Activated CD4-positive, alpha-beta T cell treated with anti-CD3 and anti-CD28 coated beads, Interleukin-2, amount 50 U/mL, for 48 hours (primary cell): Measurements from ENCODE around the gene RARB.
A peak's percentile ranks its signal among the peaks of the same experiment; 100 is the strongest.

Experiments used
- DNase-seq, 2 experiments: peaks; one replicate each; pipeline ENCODE4 v3.0.0-alpha.2; 2020

RARB gene

DNA sequence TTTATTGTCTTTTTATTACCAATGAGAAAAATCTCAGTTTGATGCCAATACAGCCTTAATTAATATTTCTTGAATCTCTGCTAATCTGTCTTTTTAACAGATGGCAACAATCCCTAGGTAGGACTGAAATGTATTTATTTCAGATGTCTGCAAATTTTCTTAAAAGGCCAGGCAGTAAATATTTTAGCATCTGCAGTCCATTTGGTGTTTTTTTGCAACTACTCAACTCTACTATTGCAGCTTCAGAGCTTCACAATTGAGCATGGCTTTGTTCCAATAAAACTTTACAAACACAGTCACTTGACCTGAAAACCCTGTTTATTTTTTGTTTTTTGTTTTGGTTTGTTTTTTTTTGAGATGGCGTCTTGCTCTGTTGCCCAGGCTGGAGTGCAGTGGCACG, 82.7 kb downstream of the RARB start:
- no peak for DNase-seq

DNA sequence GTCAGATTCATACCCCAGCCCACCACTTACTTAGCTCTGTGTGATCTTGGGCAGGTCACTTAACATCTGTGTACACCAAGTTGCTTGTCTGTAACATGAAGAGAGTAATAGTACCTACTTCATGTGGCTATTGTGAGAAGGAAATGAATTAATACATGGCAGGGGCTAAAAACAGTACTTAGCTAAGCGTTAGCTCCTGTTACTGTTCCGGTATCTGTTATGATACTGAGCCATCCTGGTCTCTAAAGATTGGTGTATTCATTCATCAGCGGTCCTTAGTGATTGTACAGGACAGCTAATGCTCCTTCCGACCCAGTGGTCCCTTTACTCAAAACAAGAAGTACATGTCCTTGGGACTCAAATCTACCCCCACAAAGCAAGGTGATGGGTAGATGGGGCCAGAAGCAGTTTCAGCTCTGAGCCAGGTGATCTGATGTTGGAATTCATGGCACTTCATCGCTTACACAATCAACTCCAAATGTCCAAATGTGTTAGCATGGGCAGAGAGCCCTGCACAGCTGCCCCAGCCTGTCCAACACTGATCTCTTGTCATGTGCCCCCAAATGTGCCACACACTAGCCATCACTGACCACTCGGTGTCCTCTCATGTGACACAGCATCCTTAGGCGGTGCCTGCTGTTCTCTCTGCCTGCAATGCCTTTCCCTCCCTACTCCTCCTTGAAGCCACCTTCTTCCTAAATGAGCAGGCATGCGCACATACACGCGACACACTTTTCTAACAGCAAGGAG, 84.1 kb downstream of the RARB start:
- DNase-seq = no peak

DNA sequence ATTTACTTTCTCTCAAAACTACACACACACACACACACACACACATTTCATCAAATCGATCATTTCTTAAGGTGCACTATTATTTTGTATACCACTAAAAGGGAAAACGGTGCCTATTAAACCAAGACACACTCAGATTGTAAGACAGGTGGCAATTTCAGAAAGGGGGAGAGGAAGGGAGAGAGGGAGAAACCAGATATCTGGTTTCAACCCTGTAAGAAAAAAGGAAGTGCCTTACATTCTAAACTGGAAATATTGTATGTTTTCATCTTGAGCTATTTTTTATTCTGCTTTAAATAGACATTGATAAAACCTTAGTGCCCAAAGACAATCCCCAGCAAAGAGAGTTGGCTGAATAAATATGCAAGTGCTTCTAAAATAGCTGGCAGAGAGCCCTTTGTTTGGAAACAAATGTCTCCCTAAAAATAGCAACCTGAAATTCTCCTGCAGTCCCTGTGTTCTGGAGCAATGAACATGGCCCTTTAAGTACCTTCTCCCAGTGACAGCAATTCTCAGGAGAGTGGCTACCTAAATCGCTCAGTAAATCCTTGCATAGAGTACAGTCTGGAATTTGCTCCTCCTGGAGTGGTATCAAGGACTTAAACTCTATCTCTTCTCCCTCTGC, 85.7 kb downstream of the RARB start:
- DNase-seq = no peak

DNA sequence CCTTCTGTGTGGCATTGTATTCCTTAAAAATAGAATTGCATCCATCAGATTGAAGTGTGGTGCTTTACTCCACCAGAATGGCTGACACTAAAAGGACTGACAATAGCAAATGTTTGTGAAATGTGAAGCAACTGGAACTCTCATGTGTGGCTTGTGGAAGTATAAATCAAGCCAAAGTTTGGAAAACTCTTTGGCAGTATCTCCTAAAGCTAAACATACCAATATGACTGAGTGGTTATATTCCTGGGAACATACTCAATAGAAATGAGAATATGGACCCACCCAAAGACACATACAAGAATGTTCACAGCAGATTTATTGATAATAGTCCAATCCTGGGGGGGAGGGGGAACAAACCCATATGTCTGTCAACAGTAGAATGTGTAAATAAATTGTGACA, 87.1 kb downstream of the RARB start:
- no peak for DNase-seq

DNA sequence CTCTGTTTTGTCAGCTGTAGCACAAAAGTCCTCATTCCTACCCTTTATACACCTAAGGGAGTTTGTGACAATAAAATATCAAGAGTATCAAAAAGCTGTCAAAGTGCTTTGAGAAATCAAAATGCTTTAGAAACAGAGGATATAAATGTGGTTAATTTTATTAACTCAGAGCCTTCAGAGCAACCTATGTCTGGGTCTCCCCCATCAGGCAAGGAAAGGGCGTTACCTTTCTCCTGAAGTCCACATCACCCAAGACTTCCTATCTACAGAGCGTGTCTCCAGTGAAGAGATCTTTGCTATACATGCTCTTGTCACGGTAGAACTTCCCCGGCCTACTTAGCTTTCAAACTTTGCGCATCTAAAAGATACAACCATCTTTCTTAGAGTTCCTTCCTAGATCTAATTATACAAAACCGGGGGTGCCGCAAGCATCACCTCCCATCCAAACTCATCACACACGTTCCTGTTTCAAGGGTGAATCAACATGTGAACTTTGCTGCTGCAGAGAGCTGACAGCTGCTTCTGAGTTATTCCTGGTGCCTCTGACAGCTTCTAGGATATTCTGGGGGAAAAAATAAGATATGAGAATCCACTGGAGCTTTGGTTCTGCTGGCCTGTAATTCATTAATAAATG, 93.0 kb downstream of the RARB start:
- no peak for DNase-seq

DNA sequence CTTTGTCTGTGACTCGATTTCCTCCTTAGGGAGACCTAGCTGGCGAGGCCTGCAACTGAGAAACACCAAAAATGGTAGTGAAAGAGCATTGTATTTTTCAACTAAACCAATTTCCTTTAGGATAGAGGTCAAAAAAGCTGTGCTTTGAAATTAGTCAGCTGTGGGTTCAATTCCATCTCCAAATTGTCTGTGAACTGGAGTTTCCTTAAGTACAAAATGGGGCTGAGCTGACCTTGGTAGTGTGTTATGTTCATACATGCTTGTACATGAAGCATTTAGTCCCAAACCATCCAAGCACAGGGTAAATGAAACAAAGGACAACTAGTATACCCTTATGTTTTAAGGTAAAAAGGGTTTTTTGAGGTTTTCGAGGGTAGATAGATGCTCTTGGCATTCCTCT, 99.3 kb downstream of the RARB start:
- no peak for DNase-seq

DNA sequence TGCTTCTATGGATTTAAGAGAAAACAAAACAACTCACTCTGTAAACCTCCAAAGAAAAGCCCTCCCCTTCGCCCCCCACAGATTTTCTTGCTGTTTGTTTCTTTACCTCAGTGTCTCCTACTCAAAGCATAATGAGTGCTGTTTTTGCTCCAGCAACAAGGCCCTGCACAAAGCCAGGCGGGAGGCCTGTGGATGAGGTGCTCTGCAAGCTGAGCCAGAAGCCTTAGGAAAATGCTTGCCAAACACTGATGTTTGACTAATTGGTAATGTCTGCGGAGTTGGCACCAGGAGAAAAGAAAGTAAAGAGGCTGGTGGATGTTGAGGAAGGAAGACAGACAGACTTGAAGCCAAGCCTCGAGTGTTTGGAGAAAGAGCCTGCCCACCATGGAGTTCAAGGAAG, 99.7 kb downstream of the RARB start:
- no peak for DNase-seq

DNA sequence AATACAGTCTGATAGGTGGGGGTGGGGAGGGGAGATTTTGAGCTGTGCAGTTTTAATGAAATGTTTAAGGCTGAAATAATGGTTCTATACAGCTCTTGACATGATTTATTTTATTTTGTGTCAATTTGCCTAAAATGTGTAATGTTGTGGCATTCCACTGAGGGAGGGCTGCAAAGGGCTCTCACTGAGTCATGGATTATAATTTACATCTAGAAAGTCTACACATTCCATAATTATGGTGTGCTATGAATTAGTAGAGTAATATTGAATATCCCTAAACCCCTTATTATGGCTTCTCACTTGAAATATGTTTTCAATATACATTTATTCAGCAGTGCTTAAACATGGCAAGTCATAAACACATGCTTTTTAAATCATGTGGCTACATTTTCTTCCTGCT, 103.9 kb downstream of the RARB start:
- no peak for DNase-seq

DNA sequence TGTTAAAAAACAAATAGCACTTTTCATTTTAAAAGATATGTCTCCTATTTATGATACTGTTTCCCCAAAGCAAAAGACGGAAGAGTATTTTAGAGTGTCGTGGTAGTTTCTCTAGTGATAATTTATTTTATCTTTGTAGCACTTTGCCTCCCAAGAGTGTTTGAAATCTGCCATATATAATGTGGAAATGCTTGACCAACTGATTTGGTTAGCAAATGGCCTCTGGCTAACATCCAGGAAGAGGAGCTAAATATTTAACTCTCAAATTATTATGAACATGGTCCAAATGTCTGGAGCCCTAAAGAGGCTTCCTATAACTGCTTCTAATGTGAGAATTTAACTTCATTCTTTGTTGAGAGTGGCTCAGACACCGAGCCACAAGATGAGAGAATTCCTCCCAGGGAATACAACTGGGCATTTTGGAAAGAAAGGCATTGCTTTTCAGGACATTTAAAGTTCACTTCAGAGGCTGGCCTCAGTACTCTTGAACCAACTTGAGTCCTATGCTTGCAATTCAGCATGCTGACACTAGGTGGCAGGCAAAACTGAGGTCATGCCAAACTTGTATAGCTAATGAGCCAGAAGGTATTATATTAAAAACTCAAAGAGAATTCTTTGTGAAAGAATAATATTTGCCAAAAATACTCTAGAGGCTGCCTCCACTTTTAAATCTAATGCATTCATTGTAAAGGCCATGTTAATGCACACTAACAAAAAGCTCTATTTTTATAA, 104.5 kb downstream of the RARB start:
- DNase-seq = peak; percentile 45 to 62

DNA sequence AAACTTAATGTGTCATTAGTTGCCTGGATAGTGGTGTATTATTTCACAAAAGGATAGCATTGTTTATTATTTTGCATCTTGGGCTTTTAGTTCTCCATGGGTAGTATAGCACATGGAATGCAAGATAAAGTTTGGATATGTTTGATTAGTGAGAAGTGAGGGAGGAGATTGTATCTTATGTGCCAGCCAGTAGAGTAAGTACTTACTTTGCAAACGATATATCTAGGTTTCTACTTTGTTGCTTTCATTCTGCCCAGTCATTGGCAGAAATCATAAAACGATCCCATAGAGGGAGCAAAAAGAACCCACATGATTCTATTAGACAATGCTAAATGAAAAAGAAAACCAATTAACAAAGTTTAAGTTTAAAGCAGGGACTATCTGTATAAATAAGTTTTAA, 105.3 kb downstream of the RARB start:
- DNase-seq = no peak

DNA sequence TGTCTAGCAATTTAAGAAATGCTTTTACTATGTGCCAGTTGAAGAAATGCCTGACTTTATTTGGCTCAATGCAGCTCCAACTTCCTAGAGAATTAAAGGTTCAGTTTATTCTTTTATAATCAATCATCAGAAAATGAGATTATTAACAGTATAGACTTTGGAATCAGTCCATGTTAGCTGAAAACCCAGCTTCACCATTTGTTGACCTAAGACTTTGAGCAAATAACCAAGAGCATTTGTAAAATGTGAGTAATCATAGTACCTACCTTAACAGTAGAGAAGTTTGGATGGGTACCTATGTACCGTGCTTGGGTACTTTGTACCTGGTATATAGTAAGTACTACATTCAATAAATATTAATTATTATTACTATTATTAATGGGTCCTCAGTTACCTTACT, 105.9 kb downstream of the RARB start:
- DNase-seq = no peak

DNA sequence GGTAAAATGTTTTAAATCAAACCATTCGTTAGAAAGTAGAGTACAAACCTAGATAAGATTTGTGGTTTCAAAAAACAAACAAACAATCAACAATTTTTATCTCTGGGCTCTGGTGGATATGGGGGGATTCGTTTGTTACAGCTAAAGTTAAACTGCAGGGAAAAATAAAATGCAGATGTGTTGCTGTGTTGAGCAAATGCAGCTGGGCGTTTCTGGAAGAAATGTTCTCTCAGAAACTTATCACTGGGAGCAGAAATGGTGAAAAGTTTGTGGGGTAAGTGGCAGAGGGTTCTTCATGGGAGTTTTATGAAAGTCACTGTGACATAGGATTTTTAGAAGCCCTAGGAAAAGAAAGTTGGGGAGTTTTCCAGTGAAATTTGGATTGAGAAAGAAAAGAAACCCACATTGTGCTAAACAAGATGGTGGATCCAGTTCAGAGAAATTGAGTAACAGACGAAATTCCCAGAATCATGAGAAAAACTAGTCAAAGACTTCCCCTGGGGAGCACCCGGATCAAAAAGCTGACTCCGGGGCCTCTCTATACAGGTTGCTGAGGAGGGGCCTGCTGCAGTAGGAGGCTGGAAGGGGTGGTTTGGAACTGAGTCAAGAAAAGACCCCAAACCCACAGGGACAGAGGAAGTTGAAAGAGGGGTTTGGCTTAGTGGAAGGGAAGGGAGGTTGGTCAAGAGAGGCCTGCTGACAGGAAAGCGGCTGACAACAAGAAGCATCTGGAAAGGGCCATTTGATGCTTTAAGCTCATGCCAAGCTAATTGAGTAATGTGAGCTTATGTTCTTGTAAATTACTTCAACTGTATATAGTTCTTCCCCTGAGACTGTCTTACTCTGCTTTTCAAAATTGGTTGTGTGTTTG, 108.7 kb downstream of the RARB start:
- DNase-seq = no peak

DNA sequence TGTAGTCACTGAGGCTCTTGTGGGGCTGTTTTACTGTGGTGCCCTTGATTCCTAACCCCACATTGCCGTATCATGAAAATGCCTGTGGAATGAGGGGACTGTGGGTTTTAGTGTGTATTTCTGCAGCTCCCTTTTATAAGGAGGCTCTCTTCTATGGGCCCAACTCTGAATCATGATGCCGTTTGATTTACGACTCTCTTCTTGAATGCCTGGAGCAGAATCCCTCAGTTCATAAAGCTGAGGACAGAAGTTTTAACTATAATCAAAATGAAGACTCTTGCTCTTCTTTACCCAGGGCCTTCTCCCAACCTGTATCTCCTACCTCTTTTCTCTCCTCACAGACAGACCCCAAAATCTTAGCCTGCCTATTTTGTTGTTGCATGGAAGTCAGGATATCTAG, 109.5 kb downstream of the RARB start:
- DNase-seq = no peak

DNA sequence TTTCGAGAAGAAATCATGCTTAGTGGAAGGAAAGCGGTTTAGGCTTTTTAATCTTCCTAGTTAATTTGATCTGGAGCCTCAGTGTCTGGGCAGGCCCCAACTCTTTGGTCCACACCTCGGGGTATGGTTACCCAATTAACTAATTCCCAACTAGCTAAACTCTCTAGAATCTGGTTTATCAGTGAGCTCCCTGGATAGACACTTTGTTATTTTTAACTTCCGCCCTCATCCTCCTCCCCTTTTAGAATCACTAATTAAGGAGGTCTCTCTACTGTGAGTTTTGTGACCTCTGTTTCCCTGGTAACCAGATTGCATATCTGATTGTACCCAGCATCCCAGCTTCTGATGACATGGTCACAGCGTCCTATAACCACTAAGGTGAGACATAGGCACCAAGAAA, 112.2 kb downstream of the RARB start:
- DNase-seq = no peak

DNA sequence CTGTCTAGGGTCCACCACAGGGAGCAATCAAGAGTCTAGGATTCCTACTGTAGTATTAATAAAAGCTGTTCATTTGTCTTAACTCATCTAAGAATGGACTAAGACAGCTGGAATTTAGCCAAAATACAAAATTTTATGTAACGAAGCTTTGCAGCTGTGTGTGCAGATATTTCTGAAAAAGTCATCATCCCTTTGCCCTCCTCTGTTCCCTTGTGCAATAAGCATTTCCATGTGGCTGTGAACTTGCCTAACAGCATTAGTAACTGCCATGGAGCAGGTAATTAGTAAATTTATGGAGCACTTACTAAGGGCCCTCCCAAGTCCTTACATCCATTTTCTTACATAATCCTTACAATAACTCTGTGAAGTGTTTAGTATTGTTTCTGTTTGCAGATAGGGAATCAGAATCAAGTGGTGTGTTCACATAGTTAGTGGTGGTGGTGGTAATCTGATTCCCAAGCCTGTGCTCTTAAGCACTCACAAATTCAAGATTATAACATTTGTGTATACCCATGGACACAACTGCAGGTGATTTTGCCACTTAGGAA, 114.5 kb downstream of the RARB start:
- DNase-seq = no peak

DNA sequence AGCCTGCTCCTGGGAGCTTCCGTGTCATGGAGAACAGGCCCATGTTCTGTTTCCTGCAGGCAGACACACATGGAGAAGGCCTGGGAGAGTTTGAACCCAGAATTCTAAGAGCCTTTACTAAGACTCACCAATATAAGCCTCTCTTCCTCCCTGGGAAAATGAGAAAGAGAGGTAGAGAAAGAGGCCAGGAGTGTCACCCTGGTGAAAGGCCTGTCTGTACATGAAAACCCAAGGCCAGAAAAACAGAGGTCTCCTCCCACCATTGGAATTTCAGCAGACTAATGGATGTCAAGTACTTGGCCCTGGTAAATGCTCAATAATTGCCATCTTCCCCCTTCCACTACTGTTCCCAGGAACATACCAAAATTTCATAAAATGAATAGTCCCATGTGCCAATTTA, 119.0 kb downstream of the RARB start:
- DNase-seq = no peak

DNA sequence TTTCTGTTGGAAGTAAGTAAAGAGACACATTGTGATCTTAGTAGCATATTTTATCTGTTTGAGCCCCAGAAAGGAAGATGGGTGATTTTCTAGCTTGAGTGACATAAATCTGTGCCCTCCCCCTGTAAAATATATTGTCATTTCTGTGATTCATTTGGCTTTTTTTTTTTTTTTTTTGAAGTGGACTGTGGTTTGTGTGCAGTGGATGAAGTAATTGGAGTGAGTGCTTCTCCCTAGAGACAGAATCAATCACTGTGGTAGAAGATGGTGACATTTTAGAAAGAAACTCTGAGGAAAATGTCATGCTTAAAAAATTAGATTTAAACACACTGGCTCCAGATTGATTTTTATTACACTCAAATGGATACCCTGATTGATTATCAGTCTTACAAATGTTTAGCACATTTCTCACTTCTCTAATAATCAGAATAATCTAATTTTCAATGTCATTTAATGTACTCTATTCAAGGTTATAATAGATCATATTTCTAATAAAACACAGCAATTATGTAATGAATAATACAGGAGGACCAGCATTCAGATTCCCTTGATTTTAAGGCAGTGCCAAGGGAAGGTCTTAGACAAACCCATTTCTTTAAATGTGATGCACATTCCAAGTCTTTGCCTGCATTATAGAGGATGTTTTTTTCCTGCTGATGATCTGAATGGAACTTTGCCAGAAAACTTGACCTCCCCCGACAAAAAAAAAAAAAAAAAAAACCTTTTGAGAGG, 120.0 kb downstream of the RARB start:
- no peak for DNase-seq

DNA sequence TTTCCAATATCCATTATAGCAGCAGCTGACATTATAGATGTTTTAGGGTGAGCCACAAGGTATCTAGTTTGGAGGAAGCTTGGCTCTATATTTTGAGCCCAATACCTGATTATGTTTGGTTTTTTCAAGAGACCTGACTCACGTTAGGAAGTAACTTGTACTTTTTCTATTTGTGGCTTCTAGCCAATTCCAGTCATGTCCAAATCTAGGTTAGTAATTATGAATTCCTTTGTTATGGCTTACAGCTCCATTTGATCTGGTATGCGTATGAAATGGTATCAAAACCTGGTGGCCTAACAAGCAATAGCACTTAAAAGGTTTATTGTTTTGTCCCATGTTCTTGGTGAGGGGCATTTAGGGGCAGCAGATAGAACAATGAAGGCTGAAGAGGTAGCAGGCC, 120.8 kb downstream of the RARB start:
- DNase-seq = no peak

DNA sequence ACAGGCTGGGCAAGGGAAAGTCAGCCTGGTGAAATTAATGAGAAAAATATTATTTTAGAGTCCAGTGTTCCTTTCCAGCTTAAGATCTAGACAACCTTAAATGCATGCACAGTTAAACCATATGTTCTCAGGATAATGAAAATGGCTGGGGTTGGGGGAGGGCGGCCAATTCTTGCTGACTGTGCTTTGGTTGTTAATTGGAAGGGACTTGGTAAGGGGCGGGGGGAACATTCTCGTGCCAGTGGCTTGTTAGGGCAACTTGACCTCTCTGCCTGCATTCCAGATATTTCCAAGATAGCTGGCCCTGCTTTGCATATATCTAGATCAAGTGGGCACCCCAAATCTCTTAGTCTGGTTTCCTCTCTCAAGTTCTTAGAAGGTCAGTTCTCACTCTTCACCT, 124.2 kb downstream of the RARB start:
- DNase-seq = no peak

DNA sequence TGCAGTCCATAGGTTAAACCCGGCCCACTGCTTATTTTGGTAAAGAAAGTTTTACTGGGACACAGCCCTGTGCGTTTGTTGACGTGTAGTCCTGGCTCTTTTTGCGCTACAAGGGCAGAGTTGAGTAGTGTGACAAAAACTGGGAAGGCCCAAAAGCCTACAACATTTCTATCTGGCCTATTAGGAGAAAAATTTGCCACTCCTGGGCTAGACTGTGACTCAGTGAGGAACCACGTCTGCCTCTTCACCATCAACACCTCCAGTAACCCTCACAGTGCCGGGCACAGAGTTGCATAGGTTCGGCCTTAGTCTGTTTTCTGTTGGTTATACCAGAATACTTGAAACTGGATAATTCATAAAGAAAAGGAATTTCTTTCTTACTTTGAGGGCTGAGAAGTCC, 126.3 kb downstream of the RARB start:
- no peak for DNase-seq

DNA sequence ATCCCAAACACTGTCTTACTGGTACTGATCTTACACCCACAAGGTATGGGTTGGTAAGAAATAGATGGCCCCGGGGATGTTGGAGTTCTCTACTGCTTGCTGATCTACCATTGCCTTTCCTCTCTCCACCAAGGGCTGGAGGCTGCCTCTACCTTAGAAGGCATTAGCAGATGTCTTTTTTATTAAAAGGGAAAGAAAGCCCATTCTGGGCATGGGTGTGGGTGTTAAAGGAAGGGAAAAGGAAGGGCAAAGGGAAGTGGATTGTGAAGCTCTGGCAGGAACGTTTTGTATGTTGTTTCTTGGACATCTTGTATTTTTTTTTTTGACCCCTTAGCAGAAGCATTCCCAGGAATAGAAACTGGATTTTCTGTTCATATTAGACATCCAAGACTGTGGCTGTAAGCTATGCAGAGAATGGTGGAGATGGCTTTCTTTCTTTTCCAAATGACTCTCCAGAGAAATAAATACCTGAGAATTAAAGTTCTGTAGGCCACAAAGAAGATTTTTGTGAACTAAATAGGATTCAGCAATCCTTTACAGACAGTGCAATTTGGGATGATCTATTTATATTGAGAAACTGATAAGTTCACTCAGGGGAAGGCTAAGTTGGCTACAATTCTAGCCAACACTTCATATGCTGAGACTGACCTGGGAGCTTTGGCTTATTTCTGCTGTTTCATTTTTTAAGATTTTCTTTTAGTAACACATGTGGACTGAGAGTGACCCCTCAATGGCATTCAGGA, 127.8 kb downstream of the RARB start:
- no peak for DNase-seq
